ENCODE data around the gene RFX7. TPM values are rescaled to one million over a fixed set of nuclear protein-coding genes. Genes with fewer than 3 reads are reported as not detected.

RFX7 gene
- total RNA-seq, 2 experiments from 2014 or later, result 40.4 to 42.5 TPM

DNA sequence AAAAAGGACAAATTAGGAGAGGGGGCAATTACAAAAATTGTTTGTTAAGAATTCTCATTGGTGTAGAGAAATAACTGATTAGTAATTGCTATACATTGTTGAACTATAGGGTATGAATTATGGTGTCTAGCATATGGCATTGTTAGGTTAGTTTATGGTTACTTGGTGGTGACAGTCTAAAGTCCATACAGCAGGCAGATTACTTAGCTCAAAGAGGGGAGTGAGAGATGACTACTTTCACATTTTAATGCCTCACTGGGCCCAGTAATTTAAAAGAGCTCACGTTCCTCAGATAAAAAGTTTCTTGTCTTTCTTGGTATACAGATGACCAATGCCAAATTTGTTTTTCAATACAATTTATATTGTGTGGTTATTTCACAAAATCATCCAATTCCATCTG, 137.8 kb downstream of the RFX7 start:
- H3K36me3 Mint-ChIP-seq, result peaks cover 25% of the 10 kb centered on the region
- no peak overlapping the region for H3K4me3 Mint-ChIP-seq
- POLR2A ChIA-PET, result no interaction called here
- DNase-seq (no peak), ATAC-seq (ENCODE audit: low read depth) (no peak)
- no peaks in the 10 kb centered on the region for H3K4me1 Mint-ChIP-seq
- no peaks in the 10 kb centered on the region for H3K27me3 Mint-ChIP-seq
- no peak overlapping the region for H3K27ac Mint-ChIP-seq
- no peaks in the 10 kb centered on the region for H3K9me3 Mint-ChIP-seq

DNA sequence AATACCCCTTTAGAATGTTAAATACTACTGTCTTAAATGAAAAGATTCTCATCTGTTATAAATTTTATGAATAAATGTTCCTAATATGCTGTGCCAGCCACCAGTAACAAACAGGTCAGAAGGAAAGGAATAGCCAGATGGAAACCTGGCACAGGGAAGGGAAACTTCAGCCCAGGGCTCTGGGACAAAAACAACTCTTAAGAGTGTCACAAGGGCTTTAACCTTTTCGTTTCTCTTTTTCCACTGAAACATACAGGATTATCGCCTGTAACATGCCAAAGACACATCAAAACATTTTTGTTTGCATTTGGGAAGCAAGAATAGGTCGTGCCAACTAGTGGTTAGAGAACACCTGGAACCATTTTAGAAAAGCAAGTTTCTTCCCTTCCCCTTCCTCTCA, 141.2 kb downstream of the RFX7 start:
- no peaks in the 10 kb centered on the region for H3K4me1 Mint-ChIP-seq
- no peak overlapping the region for H3K4me3 Mint-ChIP-seq
- no peaks in the 10 kb centered on the region for H3K9me3 Mint-ChIP-seq
- DNase-seq, result no peak
- ATAC-seq (ENCODE audit: low read depth), result no peak
- H3K27ac Mint-ChIP-seq, result no peak overlapping the region
- no peaks in the 10 kb centered on the region for H3K27me3 Mint-ChIP-seq
- POLR2A ChIA-PET, result no interaction called here
- H3K36me3 Mint-ChIP-seq, result peaks cover 22% of the 10 kb centered on the region

DNA sequence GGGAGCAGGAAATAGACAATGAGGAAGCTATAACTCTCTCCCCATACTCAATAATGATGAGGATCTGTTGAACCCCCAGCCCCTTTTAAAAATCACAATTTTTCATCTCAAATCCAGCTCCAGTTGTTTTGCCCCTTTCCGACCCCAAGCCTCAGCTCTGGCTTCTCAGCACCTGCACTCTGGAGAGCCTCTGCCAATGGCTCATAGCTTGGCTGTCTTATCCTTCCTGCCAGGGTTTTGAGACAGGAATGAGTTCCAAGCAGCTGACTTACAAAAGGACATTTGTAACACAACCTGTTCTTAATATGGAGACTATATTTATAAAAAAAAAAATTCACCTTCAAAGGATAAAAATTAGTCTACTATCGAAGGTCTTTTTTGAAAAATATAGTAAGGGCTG, 144.4 kb downstream of the RFX7 start:
- peaks cover 35% of the 10 kb centered on the region for H3K36me3 Mint-ChIP-seq
- POLR2A ChIA-PET, result no interaction called here
- DNase-seq, result no peak
- H3K4me3 Mint-ChIP-seq, result no peak overlapping the region
- no peaks in the 10 kb centered on the region for H3K9me3 Mint-ChIP-seq
- ATAC-seq (ENCODE audit: low read depth), result no peak
- H3K27me3 Mint-ChIP-seq, result no peaks in the 10 kb centered on the region
- no peak overlapping the region for H3K27ac Mint-ChIP-seq
- H3K4me1 Mint-ChIP-seq, result no peaks in the 10 kb centered on the region

DNA sequence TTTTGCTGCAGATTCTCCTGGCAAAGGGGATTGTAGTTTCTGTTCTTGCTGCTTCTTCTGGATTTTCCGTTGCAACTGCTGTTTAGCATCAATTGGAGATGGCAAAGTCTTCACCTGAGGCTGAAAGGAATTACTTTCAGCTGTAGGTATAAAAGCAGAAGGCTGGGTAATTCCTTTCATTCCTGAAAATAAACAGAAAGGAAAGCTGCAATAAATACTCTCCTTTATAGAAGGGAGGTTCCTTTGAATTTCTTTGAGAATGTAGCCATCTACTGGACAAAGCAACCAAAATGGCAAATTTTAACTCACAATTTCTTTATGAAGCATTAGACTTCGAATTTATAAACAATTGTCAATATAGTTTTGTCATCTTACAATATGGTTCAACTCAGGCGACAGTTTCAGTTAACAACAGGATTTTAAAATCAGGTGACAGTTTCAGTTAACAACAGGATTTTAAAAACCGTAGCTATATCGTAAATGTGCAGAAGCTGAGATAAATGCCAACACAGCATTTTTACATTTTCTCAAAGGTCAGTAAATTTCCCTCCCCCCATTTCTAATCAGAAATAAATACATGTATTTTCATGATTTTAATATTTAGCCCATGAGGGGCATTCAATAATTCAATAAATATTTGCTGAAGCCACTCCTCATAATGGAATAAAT, 145.3 kb downstream of the RFX7 start:
- H3K4me1 Mint-ChIP-seq, result no peaks in the 10 kb centered on the region
- peaks cover 1% of the 10 kb centered on the region for H3K9me3 Mint-ChIP-seq
- no peak overlapping the region for H3K27ac Mint-ChIP-seq
- ATAC-seq (ENCODE audit: low read depth) (no peak), DNase-seq (no peak)
- H3K36me3 Mint-ChIP-seq, result peaks cover 45% of the 10 kb centered on the region
- POLR2A ChIA-PET, result no interaction called here
- no peak overlapping the region for H3K4me3 Mint-ChIP-seq
- H3K27me3 Mint-ChIP-seq, result no peaks in the 10 kb centered on the region

DNA sequence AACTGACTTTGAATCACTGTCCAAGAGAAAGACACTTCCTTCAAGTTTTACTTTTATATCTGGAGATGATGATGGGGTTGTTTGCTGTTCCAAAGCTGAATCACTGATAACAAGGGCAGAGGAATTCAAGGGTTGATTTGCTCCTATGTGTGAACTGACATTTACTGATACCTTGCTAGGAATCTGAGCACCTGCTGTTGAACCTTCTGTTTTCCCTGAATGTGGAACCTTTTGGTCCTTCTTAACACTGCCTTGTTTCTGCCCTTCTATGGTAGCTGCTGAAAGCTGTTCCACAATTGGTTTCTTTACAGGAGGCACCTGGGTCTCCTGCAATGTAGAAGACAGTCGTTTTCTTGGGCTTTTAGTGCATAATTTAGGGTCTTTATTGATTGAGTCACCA, 148.3 kb downstream of the RFX7 start:
- peaks cover 50% of the 10 kb centered on the region for H3K36me3 Mint-ChIP-seq
- no peaks in the 10 kb centered on the region for H3K27me3 Mint-ChIP-seq
- H3K4me1 Mint-ChIP-seq, result no peaks in the 10 kb centered on the region
- no peak overlapping the region for H3K27ac Mint-ChIP-seq
- H3K4me3 Mint-ChIP-seq, result no peak overlapping the region
- POLR2A ChIA-PET, result interaction anchor here (0.7 kb wide), 1 partner anchor 149 kb away, joined by 3 read pairs; no protein-coding TSS in a partner anchor
- H3K9me3 Mint-ChIP-seq, result peaks cover 1% of the 10 kb centered on the region
- no peak for DNase-seq
- ATAC-seq (ENCODE audit: low read depth), result no peak

DNA sequence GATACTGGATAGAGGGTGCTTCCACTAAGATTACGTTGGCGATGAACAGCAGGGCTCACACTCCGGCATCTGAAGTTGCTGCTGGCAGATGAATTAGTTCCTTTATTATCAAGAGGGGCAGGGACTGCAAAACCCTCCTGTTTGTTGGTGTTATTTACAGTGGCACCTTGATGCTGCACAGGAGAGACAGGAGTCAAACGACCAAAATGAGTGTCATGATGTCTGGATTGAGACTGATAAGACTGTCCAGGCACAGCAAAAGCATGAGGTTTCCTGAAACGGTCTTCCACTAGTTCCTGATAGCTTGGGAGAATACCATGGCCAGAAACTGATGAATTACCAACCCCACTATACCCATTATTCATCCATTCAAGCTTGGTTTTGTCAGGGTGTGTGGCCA, 149.5 kb downstream of the RFX7 start:
- Mint-ChIP-seq H3K9me3 (peaks cover 3% of the 10 kb centered on the region), H3K27me3 (no peaks in the 10 kb centered on the region), H3K36me3 (peaks cover 49% of the 10 kb centered on the region), H3K4me1 (peaks cover 10% of the 10 kb centered on the region), H3K27ac (no peak overlapping the region), H3K4me3 (no peak overlapping the region)
- no peak for ATAC-seq (ENCODE audit: low read depth)
- no peak for DNase-seq
- POLR2A ChIA-PET, result no interaction called here

DNA sequence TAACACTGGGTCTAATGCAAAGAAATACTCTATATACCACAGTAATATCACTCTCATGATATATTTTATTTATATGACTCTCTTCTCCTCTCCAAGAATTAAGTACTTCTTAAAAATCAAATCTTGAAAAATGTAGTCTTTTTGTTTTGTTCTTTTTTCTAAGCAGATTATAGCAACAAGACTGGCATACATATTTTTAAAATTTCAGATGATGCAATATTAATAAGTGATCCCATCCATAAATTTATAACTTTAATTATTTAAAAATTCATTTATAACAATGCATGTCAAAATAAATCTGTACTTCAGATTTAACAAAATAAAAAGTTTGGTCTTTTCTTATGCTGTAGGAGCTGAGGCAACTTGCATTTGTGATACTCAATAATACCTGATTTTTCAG, 155.3 kb downstream of the RFX7 start:
- POLR2A ChIA-PET, result no interaction called here
- H3K4me1 Mint-ChIP-seq, result peaks cover 19% of the 10 kb centered on the region
- H3K27me3 Mint-ChIP-seq, result no peaks in the 10 kb centered on the region
- peaks cover 4% of the 10 kb centered on the region for H3K9me3 Mint-ChIP-seq
- H3K27ac Mint-ChIP-seq, result no peak overlapping the region
- ATAC-seq (ENCODE audit: low read depth), result no peak
- peaks cover 26% of the 10 kb centered on the region for H3K36me3 Mint-ChIP-seq
- DNase-seq, result no peak
- H3K4me3 Mint-ChIP-seq, result no peak overlapping the region

DNA sequence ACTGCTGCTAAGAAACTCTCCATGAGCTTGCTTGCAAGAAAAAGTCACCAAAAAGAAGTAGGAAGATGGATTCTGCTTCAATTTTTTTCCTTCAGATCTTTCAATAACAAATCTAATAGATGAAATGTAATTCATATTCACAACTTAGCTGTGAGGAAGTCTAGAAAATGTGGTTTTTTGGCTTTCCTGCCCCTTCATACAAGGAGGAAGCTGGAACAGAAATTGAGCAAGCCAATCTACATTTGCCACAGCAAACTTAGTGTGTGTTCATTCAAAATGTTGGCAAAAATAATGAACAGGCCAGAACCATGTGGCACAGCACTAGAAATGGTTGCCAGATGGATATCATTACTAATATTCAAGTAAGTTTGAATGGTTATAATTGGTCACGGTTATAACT, 157.1 kb downstream of the RFX7 start:
- H3K4me3 Mint-ChIP-seq, result no peak overlapping the region
- POLR2A ChIA-PET, result no interaction called here
- no peak for ATAC-seq (ENCODE audit: low read depth)
- no peak overlapping the region for H3K27ac Mint-ChIP-seq
- peaks cover 6% of the 10 kb centered on the region for H3K9me3 Mint-ChIP-seq
- peaks cover 19% of the 10 kb centered on the region for H3K4me1 Mint-ChIP-seq
- H3K36me3 Mint-ChIP-seq, result peaks cover 15% of the 10 kb centered on the region
- no peaks in the 10 kb centered on the region for H3K27me3 Mint-ChIP-seq
- no peak for DNase-seq

DNA sequence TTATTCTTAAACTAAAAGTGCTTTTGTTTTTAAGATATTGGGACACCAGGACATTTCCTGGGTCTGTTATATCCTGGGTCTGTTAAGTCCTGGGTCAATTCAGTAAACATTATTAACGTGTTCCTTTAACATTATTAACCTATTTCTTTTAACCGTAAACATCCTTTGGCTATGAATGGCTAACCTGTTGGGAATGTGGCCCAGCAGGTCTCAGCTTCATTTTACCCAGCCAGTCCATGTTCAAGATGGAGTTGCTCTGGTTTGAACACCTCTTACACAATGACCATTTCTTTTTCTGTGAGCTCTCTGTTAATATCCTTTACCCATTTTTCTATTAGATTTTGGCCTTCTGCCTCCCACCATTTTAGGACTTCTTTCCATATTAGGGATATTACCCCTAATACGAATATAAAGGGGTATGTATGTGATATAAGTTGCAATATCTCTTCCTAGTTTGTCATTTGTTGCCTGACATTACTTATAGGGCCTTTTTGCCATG, 161.4 kb downstream of the RFX7 start:
- ATAC-seq (ENCODE audit: low read depth) (no peak), DNase-seq (no peak)
- POLR2A ChIA-PET, result no interaction called here
- Mint-ChIP-seq H3K36me3 (peaks cover 3% of the 10 kb centered on the region), H3K27ac (no peak overlapping the region), H3K9me3 (peaks cover 2% of the 10 kb centered on the region), H3K4me1 (peaks cover 8% of the 10 kb centered on the region), H3K27me3 (peaks cover 7% of the 10 kb centered on the region), H3K4me3 (no peak overlapping the region)

DNA sequence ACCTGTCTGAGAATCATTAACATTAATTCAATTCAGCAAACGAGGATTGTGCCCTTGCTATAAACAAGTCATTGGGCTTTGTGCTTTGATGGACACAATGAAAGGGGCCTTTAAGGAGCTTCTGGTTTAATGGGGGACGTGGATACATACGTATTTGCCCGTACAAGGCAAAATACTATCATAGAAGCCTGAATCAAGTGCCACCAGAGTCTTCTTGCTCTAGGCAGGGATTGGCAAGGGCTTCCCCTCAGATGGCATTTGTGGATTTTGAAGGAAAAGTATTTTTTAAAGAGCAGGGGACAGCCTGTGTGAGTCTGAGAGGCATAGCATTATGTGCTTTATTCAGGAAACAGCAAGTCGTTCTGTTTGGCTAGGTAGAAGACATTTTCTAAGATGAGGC, 166.6 kb downstream of the RFX7 start:
- Mint-ChIP-seq H3K9me3 (no peaks in the 10 kb centered on the region), H3K27me3 (peaks cover 10% of the 10 kb centered on the region), H3K4me3 (no peak overlapping the region), H3K4me1 (no peaks in the 10 kb centered on the region), H3K36me3 (no peaks in the 10 kb centered on the region), H3K27ac (no peak overlapping the region)
- POLR2A ChIA-PET, result no interaction called here
- no peak for DNase-seq
- ATAC-seq (ENCODE audit: low read depth), result no peak

DNA sequence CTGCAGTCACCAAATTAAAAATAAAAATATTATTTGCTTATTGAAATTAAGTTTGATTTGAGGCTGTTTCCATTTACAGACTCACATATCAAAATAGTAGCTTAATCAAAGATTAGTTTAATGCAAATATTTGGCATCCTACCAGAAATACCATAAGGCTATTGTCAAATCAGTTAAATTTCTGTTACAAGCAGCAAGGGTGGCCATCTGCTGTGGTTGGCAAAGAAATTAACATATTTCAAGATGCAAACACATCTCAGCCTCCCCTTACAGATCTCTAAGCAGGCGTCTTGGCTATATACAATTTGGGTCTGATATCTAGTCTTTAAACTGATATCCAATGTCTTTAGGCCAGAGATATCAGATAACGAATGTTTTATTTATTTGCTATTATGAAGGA, 167.0 kb downstream of the RFX7 start:
- H3K36me3 Mint-ChIP-seq, result no peaks in the 10 kb centered on the region
- no peak for ATAC-seq (ENCODE audit: low read depth)
- POLR2A ChIA-PET, result no interaction called here
- H3K4me1 Mint-ChIP-seq, result no peaks in the 10 kb centered on the region
- no peak overlapping the region for H3K27ac Mint-ChIP-seq
- peaks cover 10% of the 10 kb centered on the region for H3K27me3 Mint-ChIP-seq
- H3K4me3 Mint-ChIP-seq, result no peak overlapping the region
- H3K9me3 Mint-ChIP-seq, result peaks cover 1% of the 10 kb centered on the region
- no peak for DNase-seq

DNA sequence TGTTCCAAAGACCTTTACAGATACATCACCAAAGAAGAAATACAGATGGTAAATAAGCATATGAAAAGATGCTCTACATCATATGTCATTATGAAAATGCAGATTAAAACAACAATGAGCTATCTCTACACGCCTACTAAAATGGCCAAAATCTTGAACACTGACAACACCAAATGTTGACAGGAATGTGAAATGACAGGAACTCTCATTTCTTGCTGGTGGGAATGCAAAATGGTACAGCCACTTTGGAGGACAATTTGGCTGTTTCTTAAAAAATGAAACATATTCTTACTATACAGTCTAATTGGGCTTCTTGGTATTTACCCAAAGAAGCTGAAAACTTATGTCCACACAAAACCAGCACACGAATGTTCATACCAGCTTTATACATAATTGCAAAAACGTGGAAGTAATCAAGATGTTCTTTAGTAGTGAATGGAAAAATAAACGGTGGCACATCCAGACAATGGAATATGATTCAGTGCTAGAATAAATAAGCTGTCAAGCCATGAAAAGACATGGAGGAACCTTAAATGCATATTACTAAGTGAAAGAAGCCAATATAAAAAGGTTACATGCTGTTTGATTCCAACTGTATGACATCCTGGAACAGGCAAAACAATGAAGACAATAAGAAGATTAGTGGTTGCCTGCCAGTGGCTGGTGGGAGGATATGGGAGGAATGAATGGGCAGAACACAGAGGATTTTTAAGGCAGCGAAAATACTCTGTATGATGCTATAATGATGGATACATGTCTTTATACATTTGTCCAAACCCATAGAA, 169.0 kb downstream of the RFX7 start:
- DNase-seq, result no peak
- POLR2A ChIA-PET, result no interaction called here
- Mint-ChIP-seq H3K27me3 (peaks cover 15% of the 10 kb centered on the region), H3K4me1 (no peaks in the 10 kb centered on the region), H3K4me3 (no peak overlapping the region), H3K36me3 (no peaks in the 10 kb centered on the region), H3K9me3 (peaks cover 5% of the 10 kb centered on the region), H3K27ac (no peak overlapping the region)
- no peak for ATAC-seq (ENCODE audit: low read depth)

DNA sequence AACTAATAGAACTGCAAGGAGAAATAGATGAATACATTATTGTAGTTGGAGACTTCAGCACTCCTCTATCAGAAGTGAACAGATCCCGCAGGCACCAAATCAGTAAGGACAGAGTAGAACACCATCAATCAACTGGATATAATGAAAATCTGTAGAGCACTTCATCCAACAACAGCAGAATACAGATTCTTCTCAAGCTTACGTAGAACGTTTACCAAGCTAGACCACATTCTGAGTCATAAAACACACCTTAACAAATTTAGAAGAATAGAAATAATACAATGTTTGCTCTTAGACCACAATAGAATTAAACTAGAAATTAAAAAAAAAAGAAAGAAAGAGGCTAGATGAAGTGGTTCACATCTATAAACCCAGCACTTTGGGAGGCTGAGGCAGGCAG, 179.5 kb downstream of the RFX7 start:
- Mint-ChIP-seq H3K4me3 (no peak overlapping the region), H3K27ac (no peak overlapping the region), H3K36me3 (no peaks in the 10 kb centered on the region), H3K27me3 (peaks cover 7% of the 10 kb centered on the region), H3K4me1 (no peaks in the 10 kb centered on the region), H3K9me3 (peaks cover 2% of the 10 kb centered on the region)
- ATAC-seq (ENCODE audit: low read depth), result no peak
- POLR2A ChIA-PET, result no interaction called here
- DNase-seq, result no peak

DNA sequence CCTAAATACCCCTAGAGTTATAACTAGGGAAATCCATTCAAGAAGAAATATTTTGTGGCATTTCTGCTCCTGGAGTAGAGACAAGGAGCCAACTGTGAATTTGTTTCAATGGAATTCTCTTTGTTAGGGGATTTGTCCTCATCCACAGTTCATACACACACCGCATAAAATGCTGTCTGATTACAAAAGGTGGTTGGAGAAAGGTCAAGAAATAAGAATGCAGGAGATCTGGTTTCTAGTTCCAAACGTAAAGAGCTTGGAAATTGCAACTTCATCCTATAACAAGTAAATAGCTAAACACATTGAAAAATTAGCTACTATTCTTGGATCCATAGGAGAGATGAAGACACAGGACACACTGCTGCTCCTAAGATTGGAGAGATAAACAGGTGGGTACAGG, 184.0 kb downstream of the RFX7 start:
- peaks cover 7% of the 10 kb centered on the region for H3K27me3 Mint-ChIP-seq
- no peaks in the 10 kb centered on the region for H3K4me1 Mint-ChIP-seq
- ATAC-seq (ENCODE audit: low read depth) (no peak), DNase-seq (no peak)
- H3K4me3 Mint-ChIP-seq, result no peak overlapping the region
- POLR2A ChIA-PET, result interaction anchor here (0.5 kb wide), 1 partner anchor 540 kb away, joined by 3 read pairs; no protein-coding TSS in a partner anchor
- H3K36me3 Mint-ChIP-seq, result no peaks in the 10 kb centered on the region
- H3K9me3 Mint-ChIP-seq, result no peaks in the 10 kb centered on the region
- no peak overlapping the region for H3K27ac Mint-ChIP-seq
